ENCODE data around the gene MTHFD2L.

The MTHFD2L gene

GRCh38 chr4:74132944-74133343 is 25.0 kb upstream of the MTHFD2L start:
- DNase-seq (ENCODE audit: low read depth), result no peak
- TF ChIP-seq CTCF (IDR thresholded peaks at IDR 0.05; ENCODE audit: control insufficient read depth, insufficient read depth, low read depth, low read length, missing control alignments), result no peak
- no peak overlapping the region for H3K4me3 ChIP-seq (ENCODE audit: control insufficient read depth, low read depth, low read length)

GRCh38 chr4:74133786-74134499 is 24.0 kb upstream of the MTHFD2L start:
- peak; percentile 85 for TF ChIP-seq CTCF (IDR thresholded peaks at IDR 0.05; ENCODE audit: control insufficient read depth, insufficient read depth, low read depth, low read length, missing control alignments)
- peak; percentile 85 for DNase-seq (ENCODE audit: low read depth)
- H3K4me3 ChIP-seq (ENCODE audit: control insufficient read depth, low read depth, low read length), result no peak overlapping the region

GRCh38 chr4:74134500-74134852 is 23.4 kb upstream of the MTHFD2L start:
- H3K4me3 ChIP-seq (ENCODE audit: control insufficient read depth, low read depth, low read length), result no peak overlapping the region
- no peak for DNase-seq (ENCODE audit: low read depth)
- no peak for TF ChIP-seq CTCF (IDR thresholded peaks at IDR 0.05; ENCODE audit: control insufficient read depth, insufficient read depth, low read depth, low read length, missing control alignments)

GRCh38 chr4:74146581-74147129 is 11.3 kb upstream of the MTHFD2L start:
- no peak for TF ChIP-seq CTCF (IDR thresholded peaks at IDR 0.05; ENCODE audit: control insufficient read depth, insufficient read depth, low read depth, low read length, missing control alignments)
- H3K4me3 ChIP-seq (ENCODE audit: control insufficient read depth, low read depth, low read length), result no peak overlapping the region
- no peak for DNase-seq (ENCODE audit: low read depth)

- TF ChIP-seq CTCF (IDR thresholded peaks at IDR 0.05; ENCODE audit: control insufficient read depth, insufficient read depth, low read depth, low read length, missing control alignments), result no peak
- no peak overlapping the region for H3K4me3 ChIP-seq (ENCODE audit: control insufficient read depth, low read depth, low read length)
- DNase-seq (ENCODE audit: low read depth), result no peak
Observed at GRCh38 chr4:74148205-74148604, 9.7 kb upstream of the MTHFD2L start.

GRCh38 chr4:74152836-74153235 is 5.1 kb upstream of the MTHFD2L start:
- DNase-seq (ENCODE audit: low read depth), result no peak
- H3K4me3 ChIP-seq (ENCODE audit: control insufficient read depth, low read depth, low read length), result no peak overlapping the region

More at GRCh38 chr4:74152836-74153235, 5.1 kb upstream of the MTHFD2L start:
- TF ChIP-seq CTCF (IDR thresholded peaks at IDR 0.05; ENCODE audit: control insufficient read depth, insufficient read depth, low read depth, low read length, missing control alignments), result no peak

Data from AG09309 (cell line).